GM12891 (cell line): ENCODE data around the gene IL1RAPL1.

Experiments
- POLR2A ChIP-seq: IDR thresholded peaks from 2 replicates; pipeline ENCODE4 v1.6.1; 2011; ENCODE audit warnings: low read depth, low read length, control low read depth
- POLR2AphosphoS5 ChIP-seq: IDR thresholded peaks from 2 replicates; pipeline ENCODE4 v1.6.1; 2011; ENCODE audit warnings: low read depth, low read length, control low read depth
- TAF1 ChIP-seq: IDR thresholded peaks from 2 replicates; pipeline ENCODE4 v1.6.1; 2011; ENCODE audit warnings: low read depth, low read length, control low read depth

DNA sequence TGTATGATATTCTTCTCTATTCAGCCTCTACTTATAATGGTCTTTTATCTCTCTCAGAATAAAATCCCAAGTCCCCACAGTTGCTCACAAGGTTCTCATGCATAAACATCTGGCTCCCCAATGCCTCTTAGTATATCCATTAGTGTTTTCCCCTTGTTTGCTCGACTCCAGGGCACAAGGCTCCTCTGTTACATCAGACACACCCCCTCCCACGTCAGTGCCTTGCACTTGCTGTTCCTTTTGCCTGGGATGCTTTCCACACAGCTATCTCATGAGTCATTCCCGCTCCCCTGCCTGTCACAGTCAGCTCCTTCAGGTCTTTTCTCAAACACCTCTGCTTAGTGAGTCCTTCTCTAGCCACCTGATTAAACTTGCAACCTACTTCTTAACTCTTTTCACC, 260.2 kb downstream of the IL1RAPL1 start:
- no peak for TF ChIP-seq POLR2AphosphoS5
- no peak for TF ChIP-seq POLR2A
- no peak for TF ChIP-seq TAF1
